ENCODE data around the gene PAN3. TPM values are rescaled to one million over a fixed set of nuclear protein-coding genes. Genes with fewer than 3 reads are reported as not detected.
A peak's percentile ranks its signal among the peaks of the same experiment; 100 is the strongest.

The PAN3 gene
- total RNA-seq, 1 donor, result 22.8 TPM

- DNase-seq (ENCODE audit: low read depth), result no peak
- no peak overlapping the region for H3K4me3 ChIP-seq (ENCODE audit: low read depth, low read length)
- TF ChIP-seq CTCF (IDR thresholded peaks at IDR 0.05; ENCODE audit: insufficient read depth, low read length), result no peak
Measured at GRCh38 chr13:28204043-28204442, 65.7 kb downstream of the PAN3 start.

- no peak for TF ChIP-seq CTCF (IDR thresholded peaks at IDR 0.05; ENCODE audit: insufficient read depth, low read length)
- H3K4me3 ChIP-seq (ENCODE audit: low read depth, low read length), result no peak overlapping the region
- DNase-seq (ENCODE audit: low read depth), result no peak
Measured at GRCh38 chr13:28204690-28205443, 66.5 kb downstream of the PAN3 start.

GRCh38 chr13:28218679-28219078 is 80.3 kb downstream of the PAN3 start:
- no peak for DNase-seq (ENCODE audit: low read depth)
- TF ChIP-seq CTCF (IDR thresholded peaks at IDR 0.05; ENCODE audit: insufficient read depth, low read length), result no peak
- H3K4me3 ChIP-seq (ENCODE audit: low read depth, low read length), result no peak overlapping the region

GRCh38 chr13:28219408-28220099 is 81.2 kb downstream of the PAN3 start:
- no peak for DNase-seq (ENCODE audit: low read depth)
- H3K4me3 ChIP-seq (ENCODE audit: low read depth, low read length), result no peak overlapping the region
- no peak for TF ChIP-seq CTCF (IDR thresholded peaks at IDR 0.05; ENCODE audit: insufficient read depth, low read length)

GRCh38 chr13:28220166-28220565 is 81.8 kb downstream of the PAN3 start:
- no peak for TF ChIP-seq CTCF (IDR thresholded peaks at IDR 0.05; ENCODE audit: insufficient read depth, low read length)
- no peak overlapping the region for H3K4me3 ChIP-seq (ENCODE audit: low read depth, low read length)
- peak; percentile 43 for DNase-seq (ENCODE audit: low read depth)

- no peak overlapping the region for H3K4me3 ChIP-seq (ENCODE audit: low read depth, low read length)
- DNase-seq (ENCODE audit: low read depth), result no peak
- no peak for TF ChIP-seq CTCF (IDR thresholded peaks at IDR 0.05; ENCODE audit: insufficient read depth, low read length)
Measured at GRCh38 chr13:28229522-28230411, 91.4 kb downstream of the PAN3 start.

All from fibroblast of the aortic adventitia (primary cell).